ENCODE measurements around the gene WDR7.

GRCh38 chr18:57025540-57025939, 374.4 kb downstream of the WDR7 start:
- TF ChIP-seq BHLHE40 (IDR thresholded peaks at IDR 0.05; ENCODE audit: low read depth, low read length), result no peak
- TF ChIP-seq EP300 (IDR thresholded peaks at IDR 0.05), result no peak
- TF ChIP-seq, protein P1, sequence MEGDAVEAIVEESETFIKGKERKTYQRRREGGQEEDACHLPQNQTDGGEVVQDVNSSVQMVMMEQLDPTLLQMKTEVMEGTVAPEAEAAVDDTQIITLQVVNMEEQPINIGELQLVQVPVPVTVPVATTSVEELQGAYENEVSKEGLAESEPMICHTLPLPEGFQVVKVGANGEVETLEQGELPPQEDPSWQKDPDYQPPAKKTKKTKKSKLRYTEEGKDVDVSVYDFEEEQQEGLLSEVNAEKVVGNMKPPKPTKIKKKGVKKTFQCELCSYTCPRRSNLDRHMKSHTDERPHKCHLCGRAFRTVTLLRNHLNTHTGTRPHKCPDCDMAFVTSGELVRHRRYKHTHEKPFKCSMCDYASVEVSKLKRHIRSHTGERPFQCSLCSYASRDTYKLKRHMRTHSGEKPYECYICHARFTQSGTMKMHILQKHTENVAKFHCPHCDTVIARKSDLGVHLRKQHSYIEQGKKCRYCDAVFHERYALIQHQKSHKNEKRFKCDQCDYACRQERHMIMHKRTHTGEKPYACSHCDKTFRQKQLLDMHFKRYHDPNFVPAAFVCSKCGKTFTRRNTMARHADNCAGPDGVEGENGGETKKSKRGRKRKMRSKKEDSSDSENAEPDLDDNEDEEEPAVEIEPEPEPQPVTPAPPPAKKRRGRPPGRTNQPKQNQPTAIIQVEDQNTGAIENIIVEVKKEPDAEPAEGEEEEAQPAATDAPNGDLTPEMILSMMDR (IDR thresholded peaks at IDR 0.05), result no peak
- TF ChIP-seq SMC3 (IDR thresholded peaks at IDR 0.05), result no peak
- TF ChIP-seq ESRRA (IDR thresholded peaks at IDR 0.05; ENCODE audit: borderline replicate concordance, low read length), result no peak
- no peak for TF ChIP-seq POLR2A (IDR thresholded peaks at IDR 0.05; ENCODE audit: low read length)
- TF ChIP-seq ATOH8 (CRISPR knock-in tag; IDR thresholded peaks at IDR 0.05; ENCODE audit: low read depth), result no peak
- TF ChIP-seq MAZ (IDR thresholded peaks at IDR 0.05; ENCODE audit: borderline replicate concordance, low read depth, low read length), result no peak
- TF ChIP-seq, protein P2, sequence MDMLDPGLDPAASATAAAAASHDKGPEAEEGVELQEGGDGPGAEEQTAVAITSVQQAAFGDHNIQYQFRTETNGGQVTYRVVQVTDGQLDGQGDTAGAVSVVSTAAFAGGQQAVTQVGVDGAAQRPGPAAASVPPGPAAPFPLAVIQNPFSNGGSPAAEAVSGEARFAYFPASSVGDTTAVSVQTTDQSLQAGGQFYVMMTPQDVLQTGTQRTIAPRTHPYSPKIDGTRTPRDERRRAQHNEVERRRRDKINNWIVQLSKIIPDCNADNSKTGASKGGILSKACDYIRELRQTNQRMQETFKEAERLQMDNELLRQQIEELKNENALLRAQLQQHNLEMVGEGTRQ (IDR thresholded peaks at IDR 0.05), result no peak
- TF ChIP-seq POLR2AphosphoS2 (conservative IDR thresholded peaks at IDR 0.05; ENCODE audit: low read length), result no peak

Data from A549 (cell line).